HG03196 (cell line): Measurements from ENCODE around the gene SERTAD3.
A peak's percentile ranks its signal among the peaks of the same experiment; 100 is the strongest.

Source experiments
- ATAC-seq: cut with Tn5 transposase; IDR thresholded peaks from one replicate; pipeline ENCODE4 v1.9.1; 2021; ENCODE audit not compliant: unreplicated experiment

The SERTAD3 gene

DNA sequence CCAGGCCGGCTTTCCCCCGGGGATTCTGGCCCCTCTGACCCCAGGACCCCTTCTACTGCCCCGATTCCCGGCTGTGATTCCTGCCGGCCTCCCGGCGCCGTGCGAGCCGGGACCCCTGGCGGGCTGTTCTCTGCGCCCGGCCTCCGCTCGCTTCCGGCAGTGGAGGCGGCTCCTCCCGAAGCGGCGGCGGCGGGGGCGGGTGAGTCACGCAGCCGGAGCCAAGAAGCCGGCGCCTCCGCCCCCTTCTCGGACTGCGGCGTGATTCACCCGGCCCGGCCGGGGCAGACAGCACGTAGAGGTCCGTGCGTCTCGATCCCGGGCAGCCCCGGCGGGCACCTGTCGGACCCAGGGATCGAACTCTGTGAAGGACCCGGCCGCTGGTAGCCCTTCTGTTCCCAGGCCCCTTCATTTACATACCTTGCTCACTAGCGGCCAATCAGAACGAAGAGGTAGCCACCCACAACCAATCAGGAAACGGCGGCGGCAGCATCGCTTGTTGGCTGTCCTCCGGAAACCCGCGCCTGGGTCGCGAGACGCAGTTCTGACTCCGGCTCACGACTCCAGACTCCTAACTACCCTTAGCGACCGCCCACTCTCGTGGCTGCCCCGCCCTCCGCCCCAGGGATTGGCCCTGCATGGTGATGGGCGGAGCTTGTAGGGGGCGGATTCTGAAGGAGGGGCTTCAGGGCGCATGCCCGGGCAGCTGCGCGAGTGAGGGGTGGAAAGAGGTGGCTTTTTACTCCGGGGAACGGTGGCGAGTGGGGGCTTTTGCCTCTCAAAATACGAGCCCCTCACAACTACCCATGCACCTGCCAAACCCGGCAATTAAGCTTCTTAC is 18.5 kb downstream of the SERTAD3 start, which contains the start of gene SERTAD1:
Gene SERTAD1, minus strand, starts transcription at position 543 of the 838 bp plus-strand sequence. CDS start 2,446 bp downstream, outside the sequence.
- peak; percentile 82 for ATAC-seq

DNA sequence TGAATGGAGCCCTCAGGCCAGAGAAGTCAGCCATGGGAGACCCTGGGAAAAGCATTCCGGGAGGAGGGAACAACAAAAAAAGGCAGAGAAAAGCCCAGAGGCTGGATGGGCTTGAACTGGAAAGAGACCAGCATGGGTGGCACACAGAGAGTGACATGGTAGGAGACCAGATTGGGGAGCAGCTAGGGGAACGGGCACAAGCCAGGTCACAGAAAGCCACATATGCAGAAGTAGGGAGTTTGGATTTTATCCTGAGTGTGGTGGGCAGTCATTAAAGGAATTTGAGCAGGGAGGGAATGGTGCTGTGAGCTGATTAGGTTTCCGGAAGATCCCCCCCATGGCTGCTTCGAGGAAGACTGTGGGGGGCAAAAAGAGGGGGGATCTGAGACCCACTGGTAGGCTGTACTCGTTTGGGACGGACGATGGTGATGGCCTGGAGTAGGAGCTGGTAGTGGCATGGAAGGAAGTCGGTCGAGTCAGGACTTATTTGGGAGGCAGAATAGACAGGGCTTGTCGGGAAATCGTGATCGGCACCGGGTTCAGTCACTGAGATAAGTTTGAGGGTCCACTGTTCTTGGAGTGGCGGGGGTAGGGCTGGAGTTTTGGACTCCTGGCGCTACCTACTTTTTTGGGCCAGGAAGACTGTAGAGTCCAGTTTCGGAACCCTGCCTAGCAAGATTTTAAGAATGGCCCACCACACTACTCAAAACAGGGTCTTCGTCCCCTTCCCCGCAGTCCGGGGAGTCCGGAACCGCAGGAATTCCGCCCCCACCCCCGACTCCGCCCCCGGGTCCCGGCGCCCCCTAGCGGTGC is 19.3 kb downstream of the SERTAD3 start:
- ATAC-seq = no peak

DNA sequence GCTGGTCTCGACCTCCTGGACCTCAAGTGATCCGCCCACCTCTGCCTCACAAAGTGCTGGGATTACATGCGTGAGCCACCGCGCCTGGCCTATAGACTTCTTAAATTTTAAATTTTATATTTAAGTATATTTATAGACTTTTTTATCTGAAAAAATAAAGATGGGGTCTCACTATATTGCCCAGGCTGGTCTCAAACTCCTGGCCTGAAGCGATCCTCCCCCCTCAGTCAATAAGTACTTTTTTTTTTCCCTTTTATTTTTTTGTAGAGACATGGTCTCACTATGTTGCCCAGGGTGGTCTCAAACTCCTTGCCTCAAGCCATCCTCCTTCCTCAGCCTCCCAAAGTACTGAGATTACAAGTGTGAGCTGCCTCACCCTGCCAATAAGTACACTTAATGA is 20.2 kb downstream of the SERTAD3 start:
- no peak for ATAC-seq

DNA sequence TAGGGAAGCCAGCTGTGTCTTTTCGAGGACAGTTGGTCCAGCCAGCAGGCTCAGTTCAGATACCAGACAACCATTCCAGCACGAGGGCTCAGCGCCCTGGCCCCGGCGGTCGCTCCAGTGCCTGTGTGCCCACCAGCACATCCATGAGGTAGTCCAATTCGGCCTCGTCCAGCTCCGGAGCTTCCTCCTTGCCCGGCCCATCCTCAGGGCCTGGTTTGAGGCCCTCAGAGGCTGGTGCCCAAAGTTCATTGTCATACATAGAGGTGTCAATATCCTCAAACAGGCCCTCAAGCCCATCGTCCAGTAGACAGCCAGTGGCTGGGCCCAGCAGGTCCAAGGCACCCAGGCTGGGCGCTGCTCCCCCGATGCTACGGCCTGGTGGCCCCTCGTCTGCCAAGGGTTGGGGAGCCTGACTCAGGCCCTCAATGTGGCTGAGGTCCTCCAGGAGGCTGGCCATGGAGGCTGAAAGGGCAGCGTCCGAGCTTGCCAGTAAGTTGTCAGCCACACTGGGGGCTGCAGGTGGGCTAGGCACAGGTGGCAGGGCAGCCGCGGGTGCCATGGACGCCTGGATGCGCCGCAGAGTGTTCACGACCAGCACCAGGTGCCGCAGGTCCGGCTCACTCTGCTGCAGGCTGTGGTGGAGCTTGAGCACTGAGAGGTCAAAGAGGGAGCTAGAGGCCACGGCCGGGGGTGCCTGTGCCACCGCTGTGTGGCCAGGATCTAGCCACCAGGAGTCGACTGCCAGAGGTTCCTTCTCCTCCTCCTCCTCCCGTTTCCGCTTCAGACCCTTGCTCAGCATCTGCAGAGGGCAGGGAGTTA is 21.2 kb downstream of the SERTAD3 start:
- ATAC-seq = no peak

DNA sequence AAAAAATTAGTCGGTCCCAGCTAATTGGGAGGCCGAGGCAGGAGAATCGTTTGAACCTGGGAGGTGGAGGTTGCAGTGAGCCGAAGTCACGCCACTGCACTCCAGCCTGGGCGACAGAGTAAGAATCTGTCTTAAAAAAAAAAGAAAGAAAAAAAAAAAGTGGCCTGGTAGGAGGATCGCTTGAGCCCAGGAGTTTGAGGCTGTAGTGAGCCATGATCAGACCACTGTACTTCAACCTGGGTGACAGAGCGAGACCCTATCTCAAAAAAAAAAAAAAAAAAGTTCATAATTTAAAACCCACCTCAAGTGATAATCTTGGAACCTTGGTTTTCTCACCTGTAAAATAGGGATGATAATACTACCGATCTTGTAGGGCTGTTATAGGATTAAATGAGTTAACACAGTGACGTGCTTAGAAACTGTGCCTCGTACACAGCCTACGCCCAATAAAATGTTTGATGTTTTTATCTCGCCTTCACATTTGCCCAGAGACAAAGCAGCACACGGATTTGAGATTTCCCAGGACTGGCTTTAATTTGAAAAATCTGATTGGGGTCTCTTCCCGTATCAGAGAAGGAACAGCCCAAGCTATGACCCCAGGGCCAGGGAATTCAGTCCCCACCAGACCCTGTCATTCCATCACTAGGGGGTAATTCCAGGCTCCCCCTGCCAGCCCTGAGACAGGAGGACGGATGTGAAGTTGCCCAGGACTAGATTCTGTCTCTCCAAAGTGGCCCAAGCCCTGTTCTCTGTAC is 22.0 kb downstream of the SERTAD3 start:
- no peak for ATAC-seq

DNA sequence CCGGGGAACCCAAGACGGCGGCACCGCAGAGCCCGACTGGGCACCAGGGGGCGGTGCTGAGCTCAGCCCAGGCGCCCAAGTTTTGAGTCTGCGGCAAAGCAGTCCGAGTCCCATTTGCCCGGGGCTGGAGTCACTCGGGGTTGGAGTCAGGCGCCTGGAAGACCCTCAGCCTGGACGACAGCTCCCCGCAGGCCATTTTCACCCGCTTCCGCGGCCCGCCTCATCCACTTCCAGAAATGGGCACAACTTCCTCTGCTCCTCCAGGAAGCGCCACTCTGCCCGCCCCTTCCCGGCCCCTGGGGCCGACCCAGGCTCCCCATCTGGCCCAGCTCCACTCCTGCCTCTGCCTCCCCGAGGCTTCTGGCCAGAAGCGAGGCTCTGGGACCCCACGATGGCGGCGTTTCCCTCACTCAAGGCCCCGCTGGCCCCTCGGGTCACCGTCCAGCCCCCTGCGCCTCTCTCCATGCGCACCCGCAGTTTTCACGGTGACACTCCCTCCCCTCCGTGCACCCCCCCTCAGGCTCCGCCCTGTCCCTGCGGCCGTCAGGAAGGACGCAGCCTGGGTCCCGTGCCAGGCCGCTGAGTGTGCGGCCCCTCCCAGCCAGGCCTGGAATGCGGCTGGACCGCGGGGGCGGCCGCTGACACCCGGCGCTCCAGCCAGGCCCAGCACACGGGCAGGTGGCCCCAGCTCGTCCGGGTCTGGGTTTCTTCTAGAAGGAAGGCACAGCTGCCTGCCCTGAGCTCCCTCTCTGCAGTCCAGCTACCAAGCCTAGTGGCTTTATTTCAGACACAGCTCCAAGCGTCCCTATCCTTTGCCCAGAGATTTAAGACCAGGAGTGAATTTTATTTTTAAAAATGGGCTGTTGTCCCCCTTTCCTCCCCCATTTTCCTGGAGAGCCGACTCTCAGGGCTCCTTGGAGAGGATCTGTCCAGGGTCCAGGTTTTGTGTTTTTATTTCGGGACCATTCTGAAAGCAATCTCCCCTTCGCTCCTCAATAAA is 23.1 kb downstream of the SERTAD3 start:
- peak; percentile 30 for ATAC-seq

DNA sequence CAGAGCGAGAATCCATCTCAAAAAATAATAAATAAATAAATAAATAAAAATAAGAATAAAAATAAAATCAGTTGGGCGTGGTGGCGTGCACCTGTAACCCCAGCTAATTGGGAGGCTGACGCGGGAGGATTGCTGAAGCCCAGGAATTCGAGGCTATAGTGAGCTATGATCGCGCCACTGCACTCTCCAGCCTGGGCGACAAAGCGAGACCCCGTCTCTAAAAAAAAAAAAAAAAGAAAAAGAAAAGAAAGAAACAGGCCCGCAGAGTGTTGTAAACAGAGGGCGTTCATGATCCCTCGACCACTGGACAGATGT is 23.7 kb downstream of the SERTAD3 start:
- no peak for ATAC-seq

DNA sequence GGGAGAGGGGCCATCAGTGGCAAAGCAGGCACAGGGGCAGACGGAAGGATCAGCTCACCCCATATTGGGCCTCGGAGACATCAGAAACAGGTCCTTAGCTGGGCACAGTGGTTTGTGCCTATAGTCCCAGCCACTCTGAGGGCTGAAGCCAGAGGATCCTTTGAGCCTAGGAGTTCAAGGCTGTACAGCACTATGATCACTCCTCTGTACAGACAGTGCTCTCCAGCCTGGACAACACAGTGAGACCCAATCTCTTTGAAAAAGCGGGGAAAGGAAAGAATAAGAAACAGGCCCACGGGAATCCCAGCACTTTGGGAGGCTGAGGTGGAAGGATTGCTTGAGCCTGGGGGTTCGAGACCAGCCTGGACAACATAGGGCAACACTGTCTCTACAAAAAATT is 24.4 kb downstream of the SERTAD3 start:
- no peak for ATAC-seq

DNA sequence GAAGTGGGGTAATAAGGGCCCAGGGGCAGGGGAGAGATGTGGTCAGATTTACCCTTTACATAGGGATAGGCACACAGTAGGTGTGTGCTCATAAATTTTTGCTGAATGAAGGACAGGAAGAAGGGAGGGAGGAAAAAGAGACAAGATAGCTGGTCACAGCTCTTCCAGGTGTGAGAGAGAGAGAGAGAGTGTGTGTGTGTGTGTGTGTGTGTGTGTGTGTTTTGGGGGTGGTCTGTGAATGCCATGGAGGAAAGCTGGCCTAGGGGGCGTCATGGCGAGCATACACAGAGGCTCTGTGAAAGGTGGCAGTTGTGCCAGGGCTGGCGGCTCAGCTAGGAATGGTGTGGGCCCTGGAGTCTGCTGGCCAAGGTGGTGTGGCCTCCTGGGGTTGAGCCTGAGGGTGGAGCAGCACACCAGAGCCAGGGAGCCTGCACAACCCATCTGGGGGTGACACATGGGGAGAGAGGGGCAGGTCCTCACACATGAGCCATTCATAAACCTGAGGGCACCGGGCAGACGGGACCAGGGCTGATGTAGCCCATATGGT is 25.0 kb downstream of the SERTAD3 start:
- no peak for ATAC-seq

DNA sequence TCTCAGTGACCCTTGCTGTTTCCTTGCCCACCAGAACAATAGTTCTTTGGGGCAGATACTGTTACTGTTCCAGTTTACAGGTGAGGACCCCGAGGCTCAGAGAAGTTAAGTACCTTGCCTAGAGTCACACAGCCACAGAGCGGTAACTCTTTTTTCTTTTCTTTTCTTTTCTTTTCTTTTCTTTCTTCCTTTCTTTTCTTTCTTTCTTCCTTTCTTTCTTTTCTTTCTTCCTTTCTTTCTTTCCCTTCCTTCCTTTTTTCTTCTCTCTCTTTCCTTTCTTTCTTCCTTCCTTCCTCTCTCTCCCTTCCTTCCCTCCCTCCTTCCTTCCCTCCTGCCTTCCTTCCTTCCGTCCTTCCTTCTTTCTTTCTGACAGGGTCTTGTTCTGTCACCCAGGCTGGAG is 26.1 kb downstream of the SERTAD3 start:
- no peak for ATAC-seq

DNA sequence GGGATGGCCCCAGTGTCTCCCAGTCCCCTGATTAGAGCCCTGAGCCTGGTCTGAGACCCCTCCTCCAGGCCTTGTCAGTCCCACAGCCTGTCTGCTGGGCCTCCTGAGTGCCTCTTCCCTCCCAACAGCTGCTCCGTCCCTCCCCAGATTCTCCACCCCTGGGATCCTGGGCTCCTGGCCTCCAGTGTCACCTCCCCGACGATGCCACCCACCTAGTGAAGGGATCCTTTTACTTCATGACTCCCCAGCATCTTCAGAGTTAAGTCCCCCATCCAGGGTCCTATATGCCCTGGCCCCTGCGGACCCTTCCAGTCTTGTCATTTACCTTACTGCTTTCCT is 26.5 kb downstream of the SERTAD3 start:
- ATAC-seq = no peak

DNA sequence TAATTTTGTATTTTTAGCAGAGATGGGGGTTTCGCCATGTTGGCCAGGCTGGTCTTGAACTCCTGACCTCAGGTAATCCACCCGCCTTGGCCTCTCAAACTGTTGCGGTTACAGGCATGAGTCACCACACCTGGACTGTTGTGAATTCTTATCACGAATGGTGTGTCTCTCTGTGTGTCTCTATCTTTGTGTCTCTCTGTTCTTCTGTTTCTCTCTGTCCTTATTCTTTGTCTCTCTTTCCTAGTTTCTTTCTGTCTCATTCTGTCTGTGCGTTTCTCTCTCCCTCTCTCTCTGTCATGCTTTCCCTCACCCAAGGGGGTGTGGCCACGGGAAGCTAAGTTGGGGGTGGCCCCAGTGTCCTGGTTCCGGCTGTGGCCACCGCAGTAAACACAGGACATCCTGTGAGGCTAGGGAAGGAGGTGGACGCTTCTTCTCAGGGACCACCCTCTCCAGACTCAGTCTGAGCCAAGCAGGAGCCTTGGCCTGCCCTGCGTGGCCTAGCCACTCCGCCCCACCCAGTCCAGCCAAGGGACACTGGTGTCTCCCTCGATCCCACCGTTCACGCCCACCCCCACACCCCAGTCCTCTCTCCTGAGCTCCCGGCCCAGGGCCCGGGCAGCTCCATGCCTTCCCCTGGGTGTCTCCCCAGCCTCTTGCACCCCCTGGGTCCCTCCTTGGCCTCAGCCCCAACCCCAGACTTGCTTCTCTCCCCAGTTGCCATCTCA is 27.1 kb downstream of the SERTAD3 start:
- no peak for ATAC-seq

DNA sequence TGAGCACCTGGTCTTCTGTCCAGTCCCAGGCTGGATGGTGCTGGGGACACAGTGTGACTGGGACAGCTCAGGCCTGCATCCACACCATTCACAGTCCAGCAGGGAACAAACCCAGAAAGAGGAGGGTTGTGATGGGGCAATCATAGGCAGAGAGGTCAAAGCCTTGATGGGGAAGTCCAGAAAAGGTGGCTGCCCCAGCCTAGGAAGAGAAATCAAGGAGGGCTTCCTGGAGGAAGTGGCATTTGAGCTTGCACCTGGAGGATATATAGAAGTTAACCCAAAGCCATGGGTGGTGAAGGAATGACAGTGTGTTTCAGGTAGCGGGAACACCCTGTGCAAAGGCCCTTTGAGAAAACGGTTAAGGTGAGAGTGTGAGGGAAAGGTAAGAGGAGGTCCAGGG is 28.4 kb downstream of the SERTAD3 start:
- no peak for ATAC-seq

DNA sequence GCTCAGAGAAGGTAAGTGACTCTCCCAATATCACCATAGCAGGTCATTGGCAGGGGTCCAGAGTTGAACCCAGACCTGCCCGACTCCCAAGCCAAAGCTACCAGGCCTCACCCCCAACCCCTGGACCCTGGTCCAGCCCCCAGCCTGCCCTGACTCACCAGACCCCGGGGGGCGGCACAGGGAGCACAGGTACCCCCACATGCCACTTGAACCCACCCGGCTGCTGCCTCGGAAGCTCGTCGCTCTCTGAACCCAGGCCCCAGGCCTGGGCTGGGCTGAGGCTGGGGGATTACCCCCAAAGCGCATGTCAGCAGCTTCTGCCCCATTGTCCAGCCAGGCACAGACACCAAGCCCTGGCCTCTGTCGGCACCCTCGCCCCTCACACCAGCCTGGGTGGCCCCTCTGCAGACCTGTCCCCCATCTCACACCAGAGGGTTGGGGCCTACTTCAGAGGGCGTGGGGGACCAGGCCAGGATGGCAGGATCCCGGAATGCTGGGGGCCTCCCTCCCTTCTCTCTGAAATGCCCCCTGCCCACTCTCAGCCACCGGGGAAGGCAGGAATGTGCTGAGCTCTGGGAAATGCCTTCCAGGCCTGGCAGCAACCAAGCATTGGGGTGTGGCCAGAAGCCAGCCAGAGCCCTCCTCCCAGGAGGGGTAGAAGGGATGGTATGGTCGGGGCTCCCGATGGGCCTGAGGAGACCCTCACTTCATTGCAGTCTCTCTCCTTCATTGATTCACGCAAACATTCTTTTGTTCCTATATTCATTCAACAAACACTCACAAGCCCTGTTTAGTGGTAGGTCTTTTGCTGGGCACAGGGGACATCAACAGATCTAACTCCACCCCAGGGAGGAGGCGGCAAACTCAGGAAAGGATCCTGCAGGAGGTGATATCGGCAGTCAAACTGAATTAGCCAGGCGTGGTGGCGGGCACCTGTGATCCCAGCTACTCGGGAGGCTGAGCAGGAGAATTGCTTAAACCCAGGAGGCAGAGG is 29.3 kb downstream of the SERTAD3 start:
- no peak for ATAC-seq

DNA sequence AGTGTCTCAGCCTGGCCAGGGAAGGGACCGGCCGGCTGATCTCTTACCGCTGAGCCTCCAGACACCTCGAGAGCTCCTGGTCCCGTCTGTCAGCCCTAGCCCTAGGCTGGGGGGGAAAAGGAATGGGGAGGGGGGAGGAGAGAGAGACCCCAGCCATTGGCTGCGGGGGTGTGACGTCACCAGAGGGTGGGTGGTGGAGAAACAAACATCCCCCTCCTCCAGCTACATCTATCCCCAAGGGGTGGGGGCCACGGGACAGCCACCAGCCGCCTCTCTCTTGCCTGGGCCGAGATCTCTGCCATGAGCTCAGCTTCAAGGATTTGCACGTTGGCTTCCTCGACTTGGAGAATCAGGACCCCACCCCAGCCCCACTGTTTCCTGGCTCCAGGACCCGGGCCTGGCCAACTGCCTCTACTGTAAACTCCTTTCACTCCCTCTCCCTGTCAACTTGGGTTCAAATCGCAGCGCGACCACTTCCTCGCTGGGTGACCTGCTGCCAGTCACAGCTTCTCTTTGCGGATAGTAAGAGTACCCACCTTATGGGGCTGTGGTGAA is 30.8 kb downstream of the SERTAD3 start, which contains the start of gene PRX:
Gene PRX, minus strand, starts transcription at position 88 of the 555 bp plus-strand sequence. CDS start 5,446 bp downstream, outside the sequence.
- ATAC-seq = no peak

DNA sequence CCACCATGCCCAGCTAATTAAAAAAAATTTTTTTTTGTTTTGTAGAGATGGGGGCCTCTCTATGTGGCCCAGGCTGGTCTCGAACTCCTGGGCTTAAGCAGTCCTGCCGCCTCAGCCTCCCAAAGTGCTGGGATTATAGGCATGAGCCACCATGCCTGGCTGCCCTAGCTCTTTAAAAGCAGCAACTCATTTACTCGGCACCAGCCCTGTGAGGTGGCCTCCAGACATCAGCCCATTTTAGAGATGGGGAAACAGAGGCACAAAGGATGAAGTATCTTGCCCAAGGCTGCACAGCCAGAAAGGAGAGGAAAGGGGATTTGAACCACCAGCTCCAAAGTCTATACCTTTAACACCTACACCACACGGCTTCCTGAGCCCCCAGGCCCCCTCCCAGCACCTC is 31.3 kb downstream of the SERTAD3 start:
- ATAC-seq = no peak

DNA sequence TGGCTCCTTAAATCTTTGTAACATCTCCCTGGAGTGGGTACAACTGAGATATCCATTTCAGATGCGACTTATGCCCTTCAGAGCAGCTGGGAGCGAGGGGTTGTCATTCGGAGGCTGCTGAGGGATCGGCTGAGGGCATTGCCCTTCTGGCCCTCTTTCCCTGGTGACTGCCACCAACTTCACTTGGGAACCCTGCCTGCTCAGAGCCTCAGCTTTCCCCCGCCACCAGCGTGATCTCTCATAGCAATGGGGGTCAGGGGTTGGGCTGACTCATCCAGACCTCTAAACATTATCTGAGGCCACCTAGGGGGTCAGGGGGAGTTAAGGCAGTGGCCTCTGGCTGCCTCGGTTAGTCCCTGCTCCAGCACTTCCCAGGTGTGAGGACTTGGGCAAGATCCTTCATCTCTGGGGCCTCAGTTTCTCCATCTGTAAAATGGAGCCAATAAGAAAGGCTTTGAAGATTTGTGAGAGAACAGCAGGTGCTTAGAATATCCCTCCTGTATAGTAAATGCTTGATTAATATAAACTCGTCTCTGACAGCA is 32.1 kb downstream of the SERTAD3 start:
- no peak for ATAC-seq
